ENCODE results near the gene CFAP65.

DNA sequence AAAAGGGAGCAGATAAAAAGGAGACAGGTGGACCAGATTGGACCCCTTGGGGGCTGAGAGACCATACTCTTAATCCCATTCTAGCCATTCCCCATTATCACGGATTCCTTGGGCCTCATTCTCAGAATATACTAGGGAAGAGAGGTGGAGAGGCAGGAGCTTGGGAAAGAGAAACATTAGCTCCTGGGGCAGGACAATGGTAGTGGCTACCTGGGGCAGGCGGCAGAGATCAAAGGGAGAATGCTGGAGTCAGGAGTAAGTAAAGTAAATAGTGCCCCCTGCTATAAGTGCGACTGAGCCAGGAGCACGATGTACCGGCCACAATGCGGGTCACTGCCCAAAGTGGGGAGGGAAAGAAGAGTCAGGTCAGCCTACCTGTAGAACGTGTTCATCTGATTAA is 39.8 kb upstream of the CFAP65 start:
- TF ChIP-seq, protein P1, sequence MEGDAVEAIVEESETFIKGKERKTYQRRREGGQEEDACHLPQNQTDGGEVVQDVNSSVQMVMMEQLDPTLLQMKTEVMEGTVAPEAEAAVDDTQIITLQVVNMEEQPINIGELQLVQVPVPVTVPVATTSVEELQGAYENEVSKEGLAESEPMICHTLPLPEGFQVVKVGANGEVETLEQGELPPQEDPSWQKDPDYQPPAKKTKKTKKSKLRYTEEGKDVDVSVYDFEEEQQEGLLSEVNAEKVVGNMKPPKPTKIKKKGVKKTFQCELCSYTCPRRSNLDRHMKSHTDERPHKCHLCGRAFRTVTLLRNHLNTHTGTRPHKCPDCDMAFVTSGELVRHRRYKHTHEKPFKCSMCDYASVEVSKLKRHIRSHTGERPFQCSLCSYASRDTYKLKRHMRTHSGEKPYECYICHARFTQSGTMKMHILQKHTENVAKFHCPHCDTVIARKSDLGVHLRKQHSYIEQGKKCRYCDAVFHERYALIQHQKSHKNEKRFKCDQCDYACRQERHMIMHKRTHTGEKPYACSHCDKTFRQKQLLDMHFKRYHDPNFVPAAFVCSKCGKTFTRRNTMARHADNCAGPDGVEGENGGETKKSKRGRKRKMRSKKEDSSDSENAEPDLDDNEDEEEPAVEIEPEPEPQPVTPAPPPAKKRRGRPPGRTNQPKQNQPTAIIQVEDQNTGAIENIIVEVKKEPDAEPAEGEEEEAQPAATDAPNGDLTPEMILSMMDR (IDR thresholded peaks at IDR 0.05), result no peak
- TF ChIP-seq SIN3A (IDR thresholded peaks at IDR 0.05; ENCODE audit: borderline replicate concordance, insufficient read depth, low read depth, low read length) (no peak), POLR2AphosphoS5 (IDR thresholded peaks at IDR 0.05; ENCODE audit: low read depth, low read length) (no peak), TCF7L2 (IDR thresholded peaks at IDR 0.05; ENCODE audit: low read depth, low read length) (no peak)
- TF ChIP-seq, protein P2, sequence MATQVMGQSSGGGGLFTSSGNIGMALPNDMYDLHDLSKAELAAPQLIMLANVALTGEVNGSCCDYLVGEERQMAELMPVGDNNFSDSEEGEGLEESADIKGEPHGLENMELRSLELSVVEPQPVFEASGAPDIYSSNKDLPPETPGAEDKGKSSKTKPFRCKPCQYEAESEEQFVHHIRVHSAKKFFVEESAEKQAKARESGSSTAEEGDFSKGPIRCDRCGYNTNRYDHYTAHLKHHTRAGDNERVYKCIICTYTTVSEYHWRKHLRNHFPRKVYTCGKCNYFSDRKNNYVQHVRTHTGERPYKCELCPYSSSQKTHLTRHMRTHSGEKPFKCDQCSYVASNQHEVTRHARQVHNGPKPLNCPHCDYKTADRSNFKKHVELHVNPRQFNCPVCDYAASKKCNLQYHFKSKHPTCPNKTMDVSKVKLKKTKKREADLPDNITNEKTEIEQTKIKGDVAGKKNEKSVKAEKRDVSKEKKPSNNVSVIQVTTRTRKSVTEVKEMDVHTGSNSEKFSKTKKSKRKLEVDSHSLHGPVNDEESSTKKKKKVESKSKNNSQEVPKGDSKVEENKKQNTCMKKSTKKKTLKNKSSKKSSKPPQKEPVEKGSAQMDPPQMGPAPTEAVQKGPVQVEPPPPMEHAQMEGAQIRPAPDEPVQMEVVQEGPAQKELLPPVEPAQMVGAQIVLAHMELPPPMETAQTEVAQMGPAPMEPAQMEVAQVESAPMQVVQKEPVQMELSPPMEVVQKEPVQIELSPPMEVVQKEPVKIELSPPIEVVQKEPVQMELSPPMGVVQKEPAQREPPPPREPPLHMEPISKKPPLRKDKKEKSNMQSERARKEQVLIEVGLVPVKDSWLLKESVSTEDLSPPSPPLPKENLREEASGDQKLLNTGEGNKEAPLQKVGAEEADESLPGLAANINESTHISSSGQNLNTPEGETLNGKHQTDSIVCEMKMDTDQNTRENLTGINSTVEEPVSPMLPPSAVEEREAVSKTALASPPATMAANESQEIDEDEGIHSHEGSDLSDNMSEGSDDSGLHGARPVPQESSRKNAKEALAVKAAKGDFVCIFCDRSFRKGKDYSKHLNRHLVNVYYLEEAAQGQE (IDR thresholded peaks at IDR 0.05; ENCODE audit: insufficient read depth in 1 of 2, low read depth in 2 of 2, low read length in 1 of 2), result no peak

All from Panc1 (cell line).